Measurements from ENCODE around the gene MYO5A. TPM values are rescaled to one million over a fixed set of nuclear protein-coding genes. Genes with fewer than 3 reads are reported as not detected.

MYO5A gene
- total and polyA plus RNA-seq, 9 of the 15 experiments (the other 6 are each of a cell fraction or from before 2014, with no cell fraction given) = 0.03 to 0.82 (median 0.40) TPM

DNA sequence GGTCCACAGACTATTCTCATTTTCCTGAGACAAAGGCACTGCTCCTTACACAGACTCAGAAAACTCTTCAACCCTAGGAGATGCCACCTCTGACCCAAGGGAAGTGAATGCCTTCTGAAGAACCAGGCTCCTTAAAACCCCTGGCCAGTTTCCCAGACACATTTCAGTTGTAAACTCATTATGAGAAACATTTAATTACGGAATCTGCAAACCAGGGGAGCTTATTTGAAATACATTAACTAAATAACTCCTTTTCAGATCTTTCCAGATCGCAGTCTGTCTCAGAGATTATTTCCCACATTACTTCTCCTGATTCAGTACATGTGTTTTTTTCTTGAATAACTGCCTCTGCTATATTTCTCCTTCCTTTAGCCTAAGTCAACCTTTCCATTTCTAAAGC is 17.6 kb downstream of the MYO5A start:
- Histone ChIP-seq H4K20me1 (replicated peaks; ENCODE audit: control insufficient read depth, insufficient read depth, low read length) (no peaks in the 10 kb centered on the region), H3K27ac (ENCODE audit: extremely low read depth, low read depth, low read length) (no peak overlapping the region), H3K4me2 (ENCODE audit: insufficient read depth, low read length) (no peak overlapping the region), H2AFZ (ENCODE audit: low read depth, low read length) (no peak overlapping the region), H3K4me3 (no peak overlapping the region), H3K9ac (ENCODE audit: insufficient read depth in 1 of 2, low read depth in 2 of 2, low read length in 2 of 2) (no peak overlapping the region), H3K27me3 (ENCODE audit: control insufficient read depth in 2 of 2, insufficient read depth in 2 of 2, low read length in 2 of 2) (peaks cover 4% of the 10 kb centered on the region in 2 experiments; a peak in 3 of 5 replicates), H3K9me3 (replicated peaks; ENCODE audit: control insufficient read depth, insufficient read depth, low read depth, low read length) (no peaks in the 10 kb centered on the region), H3K9me1 (ENCODE audit: control insufficient read depth, insufficient read depth, low read length) (no peaks in the 10 kb centered on the region), H3K36me3 (ENCODE audit: control insufficient read depth, insufficient read depth, low read length) (no peaks in the 10 kb centered on the region), H3K4me1 (replicated peaks in 1 of 2; ENCODE audit: control insufficient read depth in 2 of 2, insufficient read depth in 2 of 2, low read length in 2 of 2) (no peaks in the 10 kb centered on the region), H3K79me2 (ENCODE audit: control insufficient read depth, insufficient read depth, low read length) (no peaks in the 10 kb centered on the region)
- DNase-seq (ENCODE audit: extremely low read depth in 1 of 4, low spot score in 3 of 4) = no peak
- intact Hi-C loops (cut with micrococcal nuclease) (no loop called here), in situ Hi-C loops (cut with MboI) (no loop called here)
- 0% methylated on average over 2 of the region's 2 CpGs for WGBS (ENCODE audit: insufficient coverage, low coverage, missing lambda C conversion rate)
- ChIA-PET CTCF (ENCODE audit: low intra/inter-chr PET ratio) (no interaction called here), POLR2A (interaction anchor here (0.6 to 0.9 kb wide), 2 partner anchors 12 to 32 kb away, joined by 3 to 4 read pairs; no protein-coding TSS in a partner anchor)
- TF ChIP-seq HNRNPLL (IDR thresholded peaks at IDR 0.05; ENCODE audit: low read depth, low read length, poor library complexity, severe bottlenecking) = no peak
- TF ChIP-seq ZNF584 (CRISPR knock-in tag; IDR thresholded peaks at IDR 0.05; ENCODE audit: low read depth) = no peak
- no peak for TF ChIP-seq TOE1 (IDR thresholded peaks at IDR 0.05; ENCODE audit: borderline replicate concordance)
- no peak for TF ChIP-seq TOE1 (CRISPR knock-in tag; IDR thresholded peaks at IDR 0.05; ENCODE audit: borderline replicate concordance, low read depth)
- no peak for TF ChIP-seq MYC (IDR thresholded peaks at IDR 0.05; ENCODE audit: low read depth, low read length)
- TF ChIP-seq MYC (CRISPR knock-in tag; IDR thresholded peaks at IDR 0.05; ENCODE audit: borderline replicate concordance, low read depth) = no peak
- no peak for TF ChIP-seq GATAD2A (IDR thresholded peaks at IDR 0.05)
- no peak for TF ChIP-seq ETV6 (IDR thresholded peaks at IDR 0.05; ENCODE audit: borderline replicate concordance in 1 of 2, low read depth in 2 of 2, low read length in 1 of 2)
- TF ChIP-seq ETV6 (CRISPR knock-in tag; IDR thresholded peaks at IDR 0.05; ENCODE audit: borderline replicate concordance) = no peak
- TF ChIP-seq, protein P1, sequence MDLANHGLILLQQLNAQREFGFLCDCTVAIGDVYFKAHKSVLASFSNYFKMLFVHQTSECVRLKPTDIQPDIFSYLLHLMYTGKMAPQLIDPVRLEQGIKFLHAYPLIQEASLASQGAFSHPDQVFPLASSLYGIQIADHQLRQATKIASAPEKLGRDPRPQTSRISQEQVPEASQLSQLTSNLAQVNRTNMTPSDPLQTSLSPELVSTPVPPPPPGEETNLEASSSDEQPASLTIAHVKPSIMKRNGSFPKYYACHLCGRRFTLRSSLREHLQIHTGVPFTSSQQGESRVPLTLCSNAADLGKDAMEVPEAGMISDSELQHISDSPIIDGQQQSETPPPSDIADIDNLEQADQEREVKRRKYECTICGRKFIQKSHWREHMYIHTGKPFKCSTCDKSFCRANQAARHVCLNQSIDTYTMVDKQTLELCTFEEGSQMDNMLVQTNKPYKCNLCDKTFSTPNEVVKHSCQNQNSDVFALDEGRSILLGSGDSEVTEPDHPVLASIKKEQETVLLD (IDR thresholded peaks at IDR 0.05) = no peak
- no peak for ATAC-seq
- no TSS peak for BruUV-seq (replicated peaks)
- no peak for FAIRE-seq

Measured in K562 (cell line).